ENCODE results near the gene ASS1.

The ASS1 gene

DNA sequence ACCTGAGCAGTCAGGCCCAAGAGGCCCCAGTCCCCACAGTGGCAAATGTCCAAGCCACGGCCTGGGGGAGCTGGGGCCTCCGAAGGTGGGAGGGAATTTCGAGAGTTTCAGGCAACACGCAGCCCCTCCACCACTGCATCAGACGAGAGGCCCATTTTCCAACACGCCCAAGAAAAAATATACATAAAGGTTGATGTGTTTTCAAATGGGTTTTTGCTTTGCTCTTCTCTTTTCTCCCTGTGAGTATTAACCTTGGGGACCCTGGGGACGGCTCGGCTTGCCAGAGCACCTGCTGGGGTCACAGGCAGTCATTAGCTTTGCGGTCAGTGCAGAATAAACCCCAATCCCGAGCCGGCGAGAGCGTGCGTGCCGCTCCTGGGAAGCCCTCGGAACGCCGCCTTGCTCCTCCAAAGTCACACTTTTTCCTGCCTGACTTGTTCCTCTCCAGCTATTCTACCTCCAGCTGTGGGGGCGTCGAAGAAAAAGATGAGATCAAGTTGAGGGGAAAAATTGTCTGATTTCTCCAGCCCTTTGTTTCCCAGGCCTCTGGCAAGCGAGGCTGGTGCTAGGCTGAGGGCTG lies 31.5 kb downstream of the ASS1 start:
- Histone ChIP-seq H3K4me3 (ENCODE audit: insufficient read depth, low read length, poor library complexity, severe bottlenecking) (no peak overlapping the region), H3K27ac (ENCODE audit: low read depth, low read length) (no peak overlapping the region), H4K20me1 (ENCODE audit: low read depth, low read length) (no peaks in the 10 kb centered on the region), H3K27me3 (ENCODE audit: low read length) (no peaks in the 10 kb centered on the region), H3K36me3 (ENCODE audit: low read length) (no peaks in the 10 kb centered on the region), H2AFZ (ENCODE audit: low read depth, low read length, severe bottlenecking) (no peak overlapping the region), H3F3A (ENCODE audit: insufficient read depth) (no peaks in the 10 kb centered on the region), H3K4me2 (ENCODE audit: low read depth, low read length, poor library complexity, severe bottlenecking) (no peak overlapping the region), H3K79me2 (ENCODE audit: insufficient read depth, low read length) (no peaks in the 10 kb centered on the region), H3K9ac (ENCODE audit: low read length) (no peak overlapping the region), H3K9me3 (ENCODE audit: insufficient read depth, low read length) (no peaks in the 10 kb centered on the region), H3K9me2 (replicated peaks; ENCODE audit: insufficient read depth, low read length) (no peaks in the 10 kb centered on the region)
- no peak for TF ChIP-seq EZH2phosphoT487 (conservative IDR thresholded peaks at IDR 0.05; ENCODE audit: low read length)
- TF ChIP-seq, protein P1, sequence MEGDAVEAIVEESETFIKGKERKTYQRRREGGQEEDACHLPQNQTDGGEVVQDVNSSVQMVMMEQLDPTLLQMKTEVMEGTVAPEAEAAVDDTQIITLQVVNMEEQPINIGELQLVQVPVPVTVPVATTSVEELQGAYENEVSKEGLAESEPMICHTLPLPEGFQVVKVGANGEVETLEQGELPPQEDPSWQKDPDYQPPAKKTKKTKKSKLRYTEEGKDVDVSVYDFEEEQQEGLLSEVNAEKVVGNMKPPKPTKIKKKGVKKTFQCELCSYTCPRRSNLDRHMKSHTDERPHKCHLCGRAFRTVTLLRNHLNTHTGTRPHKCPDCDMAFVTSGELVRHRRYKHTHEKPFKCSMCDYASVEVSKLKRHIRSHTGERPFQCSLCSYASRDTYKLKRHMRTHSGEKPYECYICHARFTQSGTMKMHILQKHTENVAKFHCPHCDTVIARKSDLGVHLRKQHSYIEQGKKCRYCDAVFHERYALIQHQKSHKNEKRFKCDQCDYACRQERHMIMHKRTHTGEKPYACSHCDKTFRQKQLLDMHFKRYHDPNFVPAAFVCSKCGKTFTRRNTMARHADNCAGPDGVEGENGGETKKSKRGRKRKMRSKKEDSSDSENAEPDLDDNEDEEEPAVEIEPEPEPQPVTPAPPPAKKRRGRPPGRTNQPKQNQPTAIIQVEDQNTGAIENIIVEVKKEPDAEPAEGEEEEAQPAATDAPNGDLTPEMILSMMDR (IDR thresholded peaks at IDR 0.05; ENCODE audit: insufficient read depth, low read length, poor library complexity, severe bottlenecking): no peak

DNA sequence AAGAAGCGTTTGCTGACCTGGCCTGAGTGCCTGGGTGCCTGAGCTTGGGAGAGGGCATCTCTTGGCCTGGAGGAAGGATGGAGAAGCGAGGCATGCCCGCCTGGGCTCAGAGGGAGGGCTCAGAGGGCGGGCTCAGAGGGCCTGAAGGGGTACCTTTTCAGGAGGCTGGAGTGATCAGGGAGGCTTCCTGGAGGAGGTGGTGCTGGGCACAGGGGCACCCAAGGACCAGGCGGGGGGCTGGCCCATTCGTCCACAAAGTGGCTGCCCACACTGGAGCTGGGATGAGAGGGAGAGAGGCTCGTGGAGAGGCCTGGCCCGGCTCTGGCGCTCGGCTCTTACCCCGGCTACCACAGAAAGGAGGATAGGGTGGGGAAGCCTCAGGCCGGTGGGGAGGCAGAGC lies 32.8 kb downstream of the ASS1 start:
- Histone ChIP-seq H3K36me3 (ENCODE audit: low read length) (no peaks in the 10 kb centered on the region), H3K9me3 (ENCODE audit: insufficient read depth, low read length) (no peaks in the 10 kb centered on the region), H3K9ac (ENCODE audit: low read length) (no peak overlapping the region), H3K27me3 (ENCODE audit: low read length) (no peaks in the 10 kb centered on the region), H4K20me1 (ENCODE audit: low read depth, low read length) (no peaks in the 10 kb centered on the region), H3F3A (ENCODE audit: insufficient read depth) (no peaks in the 10 kb centered on the region), H3K4me3 (ENCODE audit: insufficient read depth, low read length, poor library complexity, severe bottlenecking) (no peak overlapping the region), H3K4me2 (ENCODE audit: low read depth, low read length, poor library complexity, severe bottlenecking) (no peak overlapping the region), H2AFZ (ENCODE audit: low read depth, low read length, severe bottlenecking) (no peak overlapping the region), H3K9me2 (replicated peaks; ENCODE audit: insufficient read depth, low read length) (no peaks in the 10 kb centered on the region), H3K27ac (ENCODE audit: low read depth, low read length) (no peak overlapping the region), H3K79me2 (ENCODE audit: insufficient read depth, low read length) (no peaks in the 10 kb centered on the region)
- TF ChIP-seq, protein P1 (IDR thresholded peaks at IDR 0.05; ENCODE audit: insufficient read depth, low read length, poor library complexity, severe bottlenecking): no peak
- no peak for TF ChIP-seq EZH2phosphoT487 (conservative IDR thresholded peaks at IDR 0.05; ENCODE audit: low read length)

DNA sequence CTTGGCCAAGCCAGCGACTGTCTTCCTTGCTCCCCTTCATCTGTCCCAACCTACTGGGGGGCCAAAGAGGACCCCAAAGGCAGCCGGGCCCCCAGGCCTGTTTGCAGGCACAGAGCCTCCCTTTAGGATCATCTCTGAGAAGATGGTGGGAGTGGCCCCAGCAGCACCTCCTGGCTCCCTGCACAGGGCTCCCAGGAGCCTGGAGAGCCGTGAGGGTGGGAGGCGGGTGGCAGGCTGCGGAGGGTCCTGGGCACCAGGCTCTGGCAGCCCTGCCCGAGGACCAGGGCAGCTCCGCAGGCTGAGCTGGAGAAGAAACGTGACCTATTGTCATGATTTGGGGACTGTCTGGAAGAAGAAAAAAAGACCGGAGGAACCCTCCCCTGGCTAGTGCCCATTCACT lies 33.4 kb downstream of the ASS1 start:
- H3K27me3 ChIP-seq (ENCODE audit: low read length): no peaks in the 10 kb centered on the region
- no peaks in the 10 kb centered on the region for H4K20me1 ChIP-seq (ENCODE audit: low read depth, low read length)
- no peaks in the 10 kb centered on the region for H3F3A ChIP-seq (ENCODE audit: insufficient read depth)
- H3K27ac ChIP-seq (ENCODE audit: low read depth, low read length): no peak overlapping the region
- no peak overlapping the region for H3K4me2 ChIP-seq (ENCODE audit: low read depth, low read length, poor library complexity, severe bottlenecking)
- no peak for TF ChIP-seq EZH2phosphoT487 (conservative IDR thresholded peaks at IDR 0.05; ENCODE audit: low read length)
- TF ChIP-seq, protein P1 (IDR thresholded peaks at IDR 0.05; ENCODE audit: insufficient read depth, low read length, poor library complexity, severe bottlenecking): no peak
- H3K9me2 ChIP-seq (replicated peaks; ENCODE audit: insufficient read depth, low read length): no peaks in the 10 kb centered on the region
- H3K79me2 ChIP-seq (ENCODE audit: insufficient read depth, low read length): no peaks in the 10 kb centered on the region
- no peaks in the 10 kb centered on the region for H3K9me3 ChIP-seq (ENCODE audit: insufficient read depth, low read length)
- H3K9ac ChIP-seq (ENCODE audit: low read length): no peak overlapping the region
- H3K4me3 ChIP-seq (ENCODE audit: insufficient read depth, low read length, poor library complexity, severe bottlenecking): no peak overlapping the region
- no peaks in the 10 kb centered on the region for H3K36me3 ChIP-seq (ENCODE audit: low read length)
- H2AFZ ChIP-seq (ENCODE audit: low read depth, low read length, severe bottlenecking): no peak overlapping the region

Data from SU-DHL-6 (cell line).